Measurements from ENCODE around the gene GSTM5. TPM values are rescaled to one million over a fixed set of nuclear protein-coding genes. Genes with fewer than 3 reads are reported as not detected.
"Not testable (repeated sequence)": the region's sequence is repeated elsewhere in the genome, so short reads cannot be mapped to it uniquely, and the experiment has no call there.

Gene GSTM5
- total and polyA plus RNA-seq, 4 experiments from 2014 or later: not detected

DNA sequence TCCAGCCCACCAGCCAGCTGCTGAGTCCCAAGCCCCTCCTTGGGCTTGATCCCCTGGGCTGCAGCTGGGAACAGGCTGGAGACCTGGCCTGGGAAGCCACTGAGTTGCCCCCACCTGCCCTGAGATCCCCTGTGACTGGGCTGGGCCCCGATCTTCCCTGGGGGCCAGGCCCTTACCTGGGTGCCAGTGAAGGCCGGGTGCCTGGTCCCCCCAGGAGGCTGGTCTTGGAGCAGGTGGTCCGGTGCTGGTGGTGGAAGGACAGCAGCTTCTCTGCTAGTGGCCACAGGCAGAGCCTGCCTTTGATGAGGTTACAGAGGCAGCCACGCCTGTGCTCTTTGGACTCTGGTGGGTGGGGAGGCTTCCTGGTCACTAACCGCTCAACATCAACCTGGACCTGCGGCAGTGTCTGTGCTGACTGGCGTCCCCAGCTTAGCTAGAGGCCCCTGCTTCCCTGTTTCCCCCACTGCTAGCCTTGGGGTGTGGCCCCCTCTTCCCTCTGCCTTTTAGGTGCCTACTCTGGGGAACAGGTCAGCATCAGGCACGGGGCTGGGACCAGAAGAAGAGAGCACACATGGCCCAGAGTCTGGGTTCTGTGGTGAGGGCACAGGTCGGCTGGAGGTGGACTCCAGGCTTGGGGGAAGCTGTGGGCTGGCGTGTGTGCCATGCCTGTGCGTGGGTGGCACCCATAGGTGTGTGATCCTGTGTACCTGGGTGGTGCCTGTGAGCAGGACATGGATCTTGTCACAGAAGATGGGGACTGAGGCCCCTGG, 51.8 kb downstream of the GSTM5 start, which contains the start of gene EPS8L3:
Gene EPS8L3 (minus strand): TSS at position 278 of the 770 bp plus-strand sequence. CDS start 2,174 bp downstream, outside the sequence.
- H3K9me3 ChIP-seq (ENCODE audit: control insufficient read depth in 1 of 2, low read length in 2 of 2): no peaks in the 10 kb centered on the region
- H3K4me1 Mint-ChIP-seq: no peaks in the 10 kb centered on the region
- no peak within 1 kb of the TSS for H3K4me3 ChIP-seq (ENCODE audit: low read length in 2 of 2)
- H3K36me3 ChIP-seq (ENCODE audit: insufficient read depth, low read length): no peaks in the 10 kb centered on the region
- no peak for DNase-seq
- no peak within 1 kb of the TSS for H3K27ac ChIP-seq (ENCODE audit: low read depth, low read length)
- no peaks in the 10 kb centered on the region for H3K4me1 ChIP-seq (ENCODE audit: insufficient read depth, low read length)
- CTCF ChIA-PET (ENCODE audit: partially characterized antibody): interaction anchor here (1.0 to 2.1 kb wide), 3 partner anchors 9 to 123 kb away, joined by 3 to 5 read pairs (median 4); no protein-coding TSS in a partner anchor
- peak within 1 kb of the TSS in 1 of 7 donors; percentile 54 for H3K27ac Mint-ChIP-seq
- no peak within 1 kb of the TSS for H3K4me3 Mint-ChIP-seq
- H3K36me3 Mint-ChIP-seq: no peaks in the 10 kb centered on the region
- no peaks in the 10 kb centered on the region for H3K27me3 Mint-ChIP-seq
- intact Hi-C loops (cut with micrococcal nuclease): no loop called here
- H3K9me3 Mint-ChIP-seq: no peaks in the 10 kb centered on the region
- no peaks in the 10 kb centered on the region for H3K27me3 ChIP-seq (ENCODE audit: insufficient read depth, low read length)
- POLR2A ChIA-PET (ENCODE audit: partially characterized antibody): no interaction called here

DNA sequence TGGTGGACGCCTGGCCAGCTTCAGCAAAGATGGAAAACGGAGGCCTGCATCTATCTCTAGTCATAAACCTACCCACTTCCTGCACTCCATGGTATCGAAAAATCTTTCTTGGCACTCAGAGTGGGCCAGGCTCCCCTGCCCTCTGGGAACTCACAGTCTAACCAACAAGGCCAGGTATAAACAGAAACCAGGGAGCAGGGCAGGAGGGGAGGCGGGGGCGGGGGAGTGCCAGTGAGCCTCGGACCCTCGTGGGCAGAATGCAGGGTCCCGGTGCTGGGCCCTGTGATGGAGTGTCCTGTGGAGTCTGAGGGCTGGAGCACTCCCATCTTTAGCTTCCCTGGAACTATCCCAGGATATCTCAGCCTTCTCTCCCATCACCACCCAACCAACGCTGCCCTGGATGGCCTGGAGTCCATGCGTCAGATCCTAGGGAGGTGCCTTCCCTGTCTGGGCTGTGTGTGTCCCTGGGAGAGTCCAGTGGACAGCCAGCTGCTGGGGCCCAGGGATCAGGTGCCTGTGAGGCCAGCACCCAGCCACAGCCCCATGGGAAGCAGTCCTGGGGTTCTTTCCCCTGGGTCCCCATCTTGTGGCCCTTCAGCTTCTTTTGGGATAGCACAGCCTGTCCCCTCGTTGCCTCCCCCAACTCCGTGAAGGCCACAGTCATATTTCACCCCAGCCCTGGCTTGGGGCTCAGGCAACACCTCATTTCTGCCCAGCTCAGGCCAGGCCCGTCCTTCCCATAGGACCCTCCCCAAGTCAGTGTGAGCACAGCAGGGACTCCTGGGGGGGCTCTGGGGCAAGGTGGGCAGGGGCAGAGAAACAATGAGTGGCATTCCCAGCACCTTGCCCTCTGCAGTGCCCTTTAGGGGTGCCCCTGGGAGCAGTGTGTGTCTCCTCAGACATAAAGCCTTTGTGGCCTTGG, 52.8 kb downstream of the GSTM5 start:
- intact Hi-C loops (cut with micrococcal nuclease): no loop called here
- H3K4me1 ChIP-seq (ENCODE audit: insufficient read depth, low read length): no peaks in the 10 kb centered on the region
- no peaks in the 10 kb centered on the region for H3K36me3 Mint-ChIP-seq
- no peak overlapping the region for H3K4me3 Mint-ChIP-seq
- H3K27me3 Mint-ChIP-seq: no peaks in the 10 kb centered on the region
- no peak overlapping the region for H3K27ac Mint-ChIP-seq
- no peak for DNase-seq
- no peak overlapping the region for H3K4me3 ChIP-seq (ENCODE audit: low read length in 2 of 2)
- no peaks in the 10 kb centered on the region for H3K36me3 ChIP-seq (ENCODE audit: insufficient read depth, low read length)
- H3K4me1 Mint-ChIP-seq: no peaks in the 10 kb centered on the region
- ChIA-PET CTCF (ENCODE audit: partially characterized antibody) (interaction anchor here (1.0 to 1.2 kb wide), 4 partner anchors 8 to 220 kb away, joined by 3 to 4 read pairs (median 4); partner anchors contain the start of gene AHCYL1), POLR2A (ENCODE audit: partially characterized antibody) (no interaction called here)
- no peak overlapping the region for H3K27ac ChIP-seq (ENCODE audit: low read depth, low read length)
- no peaks in the 10 kb centered on the region for H3K27me3 ChIP-seq (ENCODE audit: insufficient read depth, low read length)
- H3K9me3 Mint-ChIP-seq: no peaks in the 10 kb centered on the region
- no peaks in the 10 kb centered on the region for H3K9me3 ChIP-seq (ENCODE audit: control insufficient read depth in 1 of 2, low read length in 2 of 2)

DNA sequence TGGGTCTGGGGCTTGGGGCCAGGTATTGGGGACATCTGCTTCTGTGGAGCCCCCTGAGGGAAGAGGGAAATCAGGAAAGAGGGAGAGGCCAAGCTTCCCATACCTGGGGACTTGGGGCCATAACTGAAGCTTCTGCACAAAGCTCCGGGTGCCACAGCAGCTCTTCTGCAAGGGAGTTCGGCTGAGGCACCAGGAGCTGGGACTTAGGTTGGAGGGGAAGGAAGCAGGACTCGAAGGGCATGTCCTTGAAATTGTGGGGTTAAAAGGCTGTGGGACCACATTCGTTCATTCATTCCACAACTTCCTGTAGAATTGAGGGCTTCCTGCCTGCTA, 53.4 kb downstream of the GSTM5 start:
- ChIA-PET POLR2A (ENCODE audit: partially characterized antibody) (no interaction called here), CTCF (ENCODE audit: partially characterized antibody) (interaction anchor here (1.0 to 1.2 kb wide), 2 partner anchors 9 to 219 kb away, joined by 3 to 4 read pairs; partner anchors contain the start of gene AHCYL1)
- Mint-ChIP-seq H3K9me3 (no peaks in the 10 kb centered on the region), H3K4me3 (no peak overlapping the region), H3K27ac (no peak overlapping the region), H3K4me1 (no peaks in the 10 kb centered on the region), H3K27me3 (no peaks in the 10 kb centered on the region), H3K36me3 (no peaks in the 10 kb centered on the region)
- intact Hi-C loops (cut with micrococcal nuclease): no loop called here
- H3K27ac ChIP-seq (ENCODE audit: low read depth, low read length): no peak overlapping the region
- H3K27me3 ChIP-seq (ENCODE audit: insufficient read depth, low read length): no peaks in the 10 kb centered on the region
- H3K4me1 ChIP-seq (ENCODE audit: insufficient read depth, low read length): no peaks in the 10 kb centered on the region
- no peak for DNase-seq
- no peaks in the 10 kb centered on the region for H3K9me3 ChIP-seq (ENCODE audit: control insufficient read depth in 1 of 2, low read length in 2 of 2)
- no peak overlapping the region for H3K4me3 ChIP-seq (ENCODE audit: low read length in 2 of 2)
- no peaks in the 10 kb centered on the region for H3K36me3 ChIP-seq (ENCODE audit: insufficient read depth, low read length)

DNA sequence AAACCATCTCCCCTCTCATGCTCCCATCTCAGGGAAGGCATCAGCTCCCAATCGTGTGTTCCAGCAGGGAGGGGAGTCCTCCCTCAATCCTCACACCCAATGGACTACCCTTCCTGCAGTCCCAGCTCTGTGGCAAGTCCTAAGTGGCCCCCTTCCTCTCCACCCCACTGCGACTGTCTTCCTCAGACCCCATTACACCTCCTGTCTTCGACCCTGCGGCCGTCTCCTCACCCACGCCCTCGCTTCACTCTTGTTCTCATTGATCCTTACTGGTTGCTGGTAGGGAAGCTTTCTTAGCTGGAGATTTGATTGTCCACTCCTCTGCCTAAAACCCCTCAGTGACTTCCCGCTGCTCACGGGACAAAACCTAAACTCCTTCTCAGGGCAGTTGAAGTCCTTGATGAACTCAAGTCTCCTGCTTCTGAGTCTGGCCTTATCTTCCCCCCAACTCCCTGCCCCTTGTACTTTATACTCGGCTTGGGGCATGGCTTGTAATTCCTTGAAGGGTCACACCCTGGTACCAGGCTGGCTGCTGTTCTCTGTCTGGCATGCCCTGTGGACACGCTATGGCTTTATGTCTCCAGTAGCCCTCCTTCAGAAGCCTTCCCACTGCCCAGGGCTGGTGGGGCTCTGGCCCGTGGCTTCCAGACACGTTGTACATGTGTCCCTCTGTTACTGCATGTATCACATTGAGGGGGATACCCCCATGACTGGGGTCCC, 54.0 kb downstream of the GSTM5 start:
- Histone ChIP-seq H3K4me3 (ENCODE audit: low read length in 2 of 2) (no peak overlapping the region), H3K27ac (ENCODE audit: low read depth, low read length) (no peak overlapping the region), H3K36me3 (ENCODE audit: insufficient read depth, low read length) (no peaks in the 10 kb centered on the region), H3K27me3 (ENCODE audit: insufficient read depth, low read length) (no peaks in the 10 kb centered on the region), H3K9me3 (ENCODE audit: control insufficient read depth in 1 of 2, low read length in 2 of 2) (no peaks in the 10 kb centered on the region), H3K4me1 (ENCODE audit: insufficient read depth, low read length) (no peaks in the 10 kb centered on the region)
- Mint-ChIP-seq H3K9me3 (no peaks in the 10 kb centered on the region), H3K4me1 (no peaks in the 10 kb centered on the region), H3K4me3 (no peak overlapping the region), H3K27ac (no peak overlapping the region), H3K27me3 (no peaks in the 10 kb centered on the region), H3K36me3 (no peaks in the 10 kb centered on the region)
- no peak for DNase-seq
- intact Hi-C loops (cut with micrococcal nuclease): no loop called here
- POLR2A ChIA-PET (ENCODE audit: partially characterized antibody): no interaction called here
- CTCF ChIA-PET (ENCODE audit: partially characterized antibody): interaction anchor here (1.2 kb wide), 1 partner anchor 8 kb away, joined by 4 read pairs; no protein-coding TSS in a partner anchor

DNA sequence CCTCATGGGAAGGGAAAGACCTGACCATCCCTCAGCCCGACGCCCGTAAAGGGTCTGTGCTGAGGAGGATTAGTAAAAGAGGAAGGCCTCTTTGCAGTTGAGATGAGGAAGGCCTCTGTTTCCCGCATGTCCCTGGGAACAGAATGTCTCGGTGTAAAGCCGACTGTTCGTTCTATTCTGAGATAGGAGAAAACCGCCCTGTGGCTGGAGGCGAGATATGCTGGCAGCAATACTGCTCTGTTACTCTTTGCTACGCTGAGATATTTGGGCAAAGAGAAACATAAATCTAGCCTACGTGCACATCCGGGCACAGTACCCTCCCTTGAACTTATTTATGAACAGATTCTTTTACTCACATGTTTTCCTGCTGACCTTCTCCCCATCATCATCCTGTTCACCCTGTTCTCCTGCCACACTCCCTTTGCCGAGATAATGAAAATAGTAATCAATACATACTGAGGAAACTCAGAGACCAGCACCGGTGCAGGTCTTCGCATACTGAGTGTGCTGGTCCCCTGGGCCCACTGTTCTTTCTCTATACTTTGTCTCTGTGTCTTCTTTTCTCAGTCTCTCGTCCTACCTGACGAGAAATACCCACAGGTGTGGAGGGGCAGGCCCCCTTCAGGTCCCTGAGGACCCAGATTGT, 55.1 kb downstream of the GSTM5 start:
- intact Hi-C loops (cut with micrococcal nuclease); H3K4me1 ChIP-seq (ENCODE audit: insufficient read depth, low read length); CTCF ChIA-PET (ENCODE audit: partially characterized antibody); H3K4me3 ChIP-seq (ENCODE audit: low read length in 2 of 2); H3K36me3 ChIP-seq (ENCODE audit: insufficient read depth, low read length); H3K27me3 ChIP-seq (ENCODE audit: insufficient read depth, low read length); H3K9me3 ChIP-seq (ENCODE audit: control insufficient read depth in 1 of 2, low read length in 2 of 2); H3K4me1 Mint-ChIP-seq; POLR2A ChIA-PET (ENCODE audit: partially characterized antibody); H3K27ac ChIP-seq (ENCODE audit: low read depth, low read length); H3K27me3 Mint-ChIP-seq; H3K27ac Mint-ChIP-seq; H3K9me3 Mint-ChIP-seq; DNase-seq; H3K36me3 Mint-ChIP-seq; H3K4me3 Mint-ChIP-seq: not testable (repeated sequence)
